ENCODE measurements around the gene KLHL22.
"Not testable (repeated sequence)": the region's sequence is repeated elsewhere in the genome, so short reads cannot be mapped to it uniquely, and the experiment has no call there.

KLHL22 gene

GRCh38 chr22:20494978-20495860 lies at the start of gene KLHL22:
TSS of gene KLHL22 (minus strand) at chr22:20495795. CDS start at chr22:20489211, 6,584 bp downstream.
- peak within 1 kb of the TSS; percentile 79 to 95 for H3K4me3 ChIP-seq (ENCODE audit: low read depth in 1 of 2, low read length in 1 of 2)
- peak within 1 kb of the TSS; percentile 93 for H3K27ac ChIP-seq
- H3K36me3 ChIP-seq, result peaks cover 7% of the 10 kb centered on the region
- H3K4me1 ChIP-seq (ENCODE audit: control insufficient read depth in 1 of 2, insufficient read depth in 1 of 2, low read depth in 1 of 2, low read length in 1 of 2), result peaks cover 22 to 24% of the 10 kb centered on the region in 2 experiments
- TF ChIP-seq, protein P1, sequence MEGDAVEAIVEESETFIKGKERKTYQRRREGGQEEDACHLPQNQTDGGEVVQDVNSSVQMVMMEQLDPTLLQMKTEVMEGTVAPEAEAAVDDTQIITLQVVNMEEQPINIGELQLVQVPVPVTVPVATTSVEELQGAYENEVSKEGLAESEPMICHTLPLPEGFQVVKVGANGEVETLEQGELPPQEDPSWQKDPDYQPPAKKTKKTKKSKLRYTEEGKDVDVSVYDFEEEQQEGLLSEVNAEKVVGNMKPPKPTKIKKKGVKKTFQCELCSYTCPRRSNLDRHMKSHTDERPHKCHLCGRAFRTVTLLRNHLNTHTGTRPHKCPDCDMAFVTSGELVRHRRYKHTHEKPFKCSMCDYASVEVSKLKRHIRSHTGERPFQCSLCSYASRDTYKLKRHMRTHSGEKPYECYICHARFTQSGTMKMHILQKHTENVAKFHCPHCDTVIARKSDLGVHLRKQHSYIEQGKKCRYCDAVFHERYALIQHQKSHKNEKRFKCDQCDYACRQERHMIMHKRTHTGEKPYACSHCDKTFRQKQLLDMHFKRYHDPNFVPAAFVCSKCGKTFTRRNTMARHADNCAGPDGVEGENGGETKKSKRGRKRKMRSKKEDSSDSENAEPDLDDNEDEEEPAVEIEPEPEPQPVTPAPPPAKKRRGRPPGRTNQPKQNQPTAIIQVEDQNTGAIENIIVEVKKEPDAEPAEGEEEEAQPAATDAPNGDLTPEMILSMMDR (IDR thresholded peaks at IDR 0.05), result no peak
- no peaks in the 10 kb centered on the region for H3K9me3 ChIP-seq
- no peaks in the 10 kb centered on the region for H3K27me3 ChIP-seq

DNA sequence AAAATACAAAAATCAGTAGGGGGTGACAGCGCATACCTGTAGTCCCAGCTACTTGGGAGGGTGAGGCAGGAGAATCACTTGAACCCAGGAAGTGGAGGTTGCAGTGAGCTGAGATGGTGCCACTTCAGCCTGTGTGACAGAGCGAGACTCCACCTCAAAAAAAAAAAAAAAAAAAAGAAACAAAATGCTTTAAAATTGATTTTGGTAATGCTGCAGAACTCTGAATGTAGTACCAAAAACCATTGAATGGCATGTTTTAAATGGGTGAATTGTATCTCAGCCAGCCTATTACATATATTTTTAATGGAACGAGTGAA lies 49.7 kb upstream of the KLHL22 start:
- H3K27ac ChIP-seq; H3K27me3 ChIP-seq; H3K9me3 ChIP-seq; H3K4me3 ChIP-seq (ENCODE audit: low read depth in 1 of 2, low read length in 1 of 2): not testable (repeated sequence)
- Histone ChIP-seq H3K4me1 (ENCODE audit: control insufficient read depth in 1 of 2, insufficient read depth in 1 of 2, low read depth in 1 of 2, low read length in 1 of 2) (peaks cover 8 to 12% of the 10 kb centered on the region in 2 experiments), H3K36me3 (peaks cover 17% of the 10 kb centered on the region)

DNA sequence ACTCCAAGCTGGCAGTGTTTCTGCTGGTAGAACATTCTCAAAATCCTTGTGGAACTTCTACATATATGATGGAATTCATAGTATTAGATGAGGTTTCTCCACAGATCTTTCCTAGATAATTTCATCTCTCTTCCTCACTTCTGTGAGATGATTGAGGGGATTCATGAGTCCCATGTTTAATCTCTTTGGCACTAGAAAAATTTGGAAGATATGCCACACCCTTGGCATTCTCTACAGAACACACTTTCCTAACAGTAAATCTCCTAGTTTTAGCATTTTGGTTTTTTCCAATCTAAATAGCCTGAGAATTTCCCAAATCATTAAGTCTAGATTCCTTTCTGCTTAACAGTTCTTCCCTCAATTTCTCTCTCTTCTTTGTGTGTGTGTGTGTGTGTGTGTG lies 47.1 kb upstream of the KLHL22 start:
- H3K27me3 ChIP-seq, result no peaks in the 10 kb centered on the region
- no peak overlapping the region for H3K27ac ChIP-seq
- H3K4me1 ChIP-seq (ENCODE audit: control insufficient read depth in 1 of 2, insufficient read depth in 1 of 2, low read depth in 1 of 2, low read length in 1 of 2), result no peaks in the 10 kb centered on the region
- peaks cover 43% of the 10 kb centered on the region for H3K36me3 ChIP-seq
- no peaks in the 10 kb centered on the region for H3K9me3 ChIP-seq
- TF ChIP-seq, protein P1 (IDR thresholded peaks at IDR 0.05), result no peak
- H3K4me3 ChIP-seq (ENCODE audit: low read depth in 1 of 2, low read length in 1 of 2), result no peak overlapping the region

DNA sequence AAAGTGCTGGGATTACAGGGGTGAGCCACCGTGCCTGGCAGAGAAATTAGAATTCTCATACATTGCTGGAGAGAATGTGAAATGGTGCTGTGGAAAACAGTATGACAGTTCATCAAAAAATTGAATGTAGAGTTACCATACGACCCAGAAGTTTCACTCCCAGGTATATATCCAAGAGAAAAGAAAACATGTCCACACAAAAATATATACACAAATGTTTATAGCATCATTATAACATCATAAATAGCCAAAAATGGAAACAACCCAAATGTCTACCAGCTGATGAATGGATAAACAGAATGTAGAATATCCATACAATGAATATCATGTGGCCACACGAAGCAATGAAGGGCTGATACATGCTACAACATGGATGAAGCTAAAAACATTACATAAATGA lies 46.5 kb upstream of the KLHL22 start:
- no peaks in the 10 kb centered on the region for H3K9me3 ChIP-seq
- H3K27ac ChIP-seq, result no peak overlapping the region
- TF ChIP-seq, protein P1 (IDR thresholded peaks at IDR 0.05), result no peak
- no peaks in the 10 kb centered on the region for H3K27me3 ChIP-seq
- no peaks in the 10 kb centered on the region for H3K4me1 ChIP-seq (ENCODE audit: control insufficient read depth in 1 of 2, insufficient read depth in 1 of 2, low read depth in 1 of 2, low read length in 1 of 2)
- H3K4me3 ChIP-seq (ENCODE audit: low read depth in 1 of 2, low read length in 1 of 2), result no peak overlapping the region
- H3K36me3 ChIP-seq, result peaks cover 50% of the 10 kb centered on the region

- H3K36me3 ChIP-seq, result peaks cover 52% of the 10 kb centered on the region
- not testable (repeated sequence) for H3K9me3 ChIP-seq
These were observed 43.3 kb upstream of the KLHL22 start for GRCh38 chr22:20538875-20539274.

GRCh38 chr22:20537983-20538382 lies 42.4 kb upstream of the KLHL22 start:
- Histone ChIP-seq H3K27ac (no peak overlapping the region), H3K4me1 (ENCODE audit: control insufficient read depth in 1 of 2, insufficient read depth in 1 of 2, low read depth in 1 of 2, low read length in 1 of 2) (no peaks in the 10 kb centered on the region), H3K4me3 (ENCODE audit: low read depth in 1 of 2, low read length in 1 of 2) (no peak overlapping the region), H3K36me3 (peaks cover 59% of the 10 kb centered on the region), H3K9me3 (no peaks in the 10 kb centered on the region), H3K27me3 (no peaks in the 10 kb centered on the region)
- TF ChIP-seq, protein P1 (IDR thresholded peaks at IDR 0.05), result no peak

More at GRCh38 chr22:20538875-20539274, 43.3 kb upstream of the KLHL22 start:
- not testable (repeated sequence) for H3K4me1 ChIP-seq (ENCODE audit: control insufficient read depth in 1 of 2, insufficient read depth in 1 of 2, low read depth in 1 of 2, low read length in 1 of 2); H3K27me3 ChIP-seq; H3K27ac ChIP-seq; H3K4me3 ChIP-seq (ENCODE audit: low read depth in 1 of 2, low read length in 1 of 2)
